ENCODE data around the gene NEGR1.

NEGR1 gene

GRCh38 chr1:72282271-72283021, at the start of gene NEGR1:
Gene NEGR1, minus strand, starts transcription at chr1:72282539.
- DNase-seq (ENCODE audit: extremely low read depth, low read depth) = peak; percentile 85
- no peak; the same call in 1 of the 2 replicates for TF ChIP-seq CTCF (IDR thresholded peaks at IDR 0.05; ENCODE audit: low read depth, low read length)

GRCh38 chr1:72326494-72326893, 44.2 kb upstream of the NEGR1 start:
- DNase-seq (ENCODE audit: extremely low read depth, low read depth) = no peak
- TF ChIP-seq CTCF (IDR thresholded peaks at IDR 0.05; ENCODE audit: low read depth, low read length) = no peak

- TF ChIP-seq CTCF (IDR thresholded peaks at IDR 0.05; ENCODE audit: low read depth, low read length) = no peak
- no peak for DNase-seq (ENCODE audit: extremely low read depth, low read depth)
These were observed 42.1 kb upstream of the NEGR1 start for GRCh38 chr1:72324451-72324850.

- no peak for TF ChIP-seq CTCF (IDR thresholded peaks at IDR 0.05; ENCODE audit: low read depth, low read length)
- no peak for DNase-seq (ENCODE audit: extremely low read depth, low read depth)
These were observed 40.6 kb upstream of the NEGR1 start for GRCh38 chr1:72322910-72323309.

GRCh38 chr1:72296501-72296900, 14.2 kb upstream of the NEGR1 start:
- TF ChIP-seq CTCF (IDR thresholded peaks at IDR 0.05; ENCODE audit: low read depth, low read length) = no peak
- DNase-seq (ENCODE audit: extremely low read depth, low read depth) = peak; percentile 69

- no peak for DNase-seq (ENCODE audit: extremely low read depth, low read depth)
- no peak for TF ChIP-seq CTCF (IDR thresholded peaks at IDR 0.05; ENCODE audit: low read depth, low read length)
These were observed 6.5 kb upstream of the NEGR1 start for GRCh38 chr1:72288886-72289285.

GRCh38 chr1:72286401-72286800, 4.1 kb upstream of the NEGR1 start:
- TF ChIP-seq CTCF (IDR thresholded peaks at IDR 0.05; ENCODE audit: low read depth, low read length) = no peak
- DNase-seq (ENCODE audit: extremely low read depth, low read depth) = no peak
